OCI-LY3 (cell line): ENCODE measurements around the gene CD300LG.

Experiments used
- H2AFZ ChIP-seq: fragments of 200-600, 300-600 bp; shearing (Covaris generic); 2 replicates; pipeline ENCODE4 v1.6.0; 2014; ENCODE audit warnings: antibody characterized with exemption, low read depth, low read length
- H3K27ac ChIP-seq: fragments of 200-600, 300-600 bp; sonication (generic); 2 replicates; pipeline ENCODE4 v1.5.1; 2014; ENCODE audit warnings: mild to moderate bottlenecking, low read length, moderate library complexity, mixed read lengths
- H3K27me3 ChIP-seq: fragments of 200-600, 300-600 bp; sonication (generic); 2 replicates; pipeline ENCODE4 v1.6.1; 2014; ENCODE audit warnings: low read depth, low read length, mixed read lengths
- H3K36me3 ChIP-seq: fragments of 200-600, 300-600 bp; sonication (generic); replicated peaks from 2 replicates; pipeline ENCODE3; 2014; ENCODE audit warnings: low read depth, low read length, mixed read lengths
- H3K4me1 ChIP-seq: fragments of 300-600, 200-600 bp; sonication (generic); 2 replicates; pipeline ENCODE4 v1.6.1; 2014; ENCODE audit warnings: low read length, mixed read lengths
- H3K4me2 ChIP-seq: fragments of 200-600, 300-600 bp; sonication (generic); 2 replicates; pipeline ENCODE4 v1.6.1; 2014; ENCODE audit warnings: low read length, mixed read lengths
- H3K4me3 ChIP-seq: fragments of 300-600, 200-600 bp; sonication (generic); 2 replicates; pipeline ENCODE4 v1.5.1; 2014; ENCODE audit warnings: antibody characterized with exemption, mild to moderate bottlenecking, low read length, moderate library complexity
- H3K79me2 ChIP-seq: fragments of 300-600, 200-600 bp; shearing (Covaris generic); 2 replicates; pipeline ENCODE4 v1.6.1; 2014; ENCODE audit warnings: mild to moderate bottlenecking, low read length, mixed read lengths
- H3K9ac ChIP-seq: fragments of 300-600, 200-600 bp; shearing (Covaris generic); 2 replicates; pipeline ENCODE4 v1.6.0; 2014; ENCODE audit warnings: mild to moderate bottlenecking, low read length, moderate library complexity
- H3K9me3 ChIP-seq: fragments of 200-600, 300-600 bp; shearing (Covaris generic); 2 replicates; pipeline ENCODE4 v1.6.1; 2014; ENCODE audit warnings: low read length, mixed read lengths; ENCODE audit not compliant: insufficient read depth
- H4K20me1 ChIP-seq: fragments of 200-600, 300-600 bp; sonication (generic); 2 replicates; pipeline ENCODE4 v1.6.1; 2016; ENCODE audit warnings: low read length, mixed read lengths; ENCODE audit not compliant: insufficient read depth
- CTCF ChIP-seq: fragments of 200-600, 300-600 bp; sonication (generic); IDR thresholded peaks from 2 replicates; pipeline ENCODE4 v1.5.1; 2014; ENCODE audit warnings: antibody characterized with exemption, low read length, low read depth
- EZH2phosphoT487 ChIP-seq: fragments of 200-600 bp; shearing (Covaris generic); IDR thresholded peaks from 2 replicates; pipeline ENCODE4 v1.6.1; 2018; ENCODE audit warnings: antibody characterized with exemption, mixed run types, low read depth

Gene CD300LG

GRCh38 chr17:43803758-43804157 is 43.2 kb upstream of the CD300LG start:
- Histone ChIP-seq H2AFZ (no peak overlapping the region), H3K36me3 (no peaks in the 10 kb centered on the region)
- TF ChIP-seq EZH2phosphoT487 (no peak), CTCF (no peak)

GRCh38 chr17:43805117-43805516 is 41.9 kb upstream of the CD300LG start:
- Histone ChIP-seq H3K4me2 (no peak overlapping the region), H3K9ac (no peak overlapping the region), H3K9me3 (no peaks in the 10 kb centered on the region), H3K79me2 (no peaks in the 10 kb centered on the region), H3K4me3 (no peak overlapping the region), H2AFZ (no peak overlapping the region), H3K27ac (no peak overlapping the region), H3K36me3 (no peaks in the 10 kb centered on the region), H3K4me1 (no peaks in the 10 kb centered on the region), H3K27me3 (peaks cover 28% of the 10 kb centered on the region), H4K20me1 (no peaks in the 10 kb centered on the region)
- no peak for TF ChIP-seq EZH2phosphoT487
- TF ChIP-seq CTCF, result no peak

More at GRCh38 chr17:43803758-43804157, 43.2 kb upstream of the CD300LG start:
- Histone ChIP-seq H4K20me1 (no peaks in the 10 kb centered on the region), H3K9ac (no peak overlapping the region), H3K4me3 (no peak overlapping the region), H3K27ac (no peak overlapping the region), H3K27me3 (peaks cover 31% of the 10 kb centered on the region), H3K4me2 (no peak overlapping the region), H3K9me3 (no peaks in the 10 kb centered on the region), H3K79me2 (no peaks in the 10 kb centered on the region), H3K4me1 (no peaks in the 10 kb centered on the region)

- no peak for TF ChIP-seq CTCF
- TF ChIP-seq EZH2phosphoT487, result no peak
- Histone ChIP-seq H3K9ac (no peak overlapping the region), H2AFZ (no peak overlapping the region), H3K9me3 (no peaks in the 10 kb centered on the region), H3K27me3 (peaks cover 12% of the 10 kb centered on the region; the same call in 1 of the 2 replicates), H3K4me3 (no peak overlapping the region), H3K4me1 (no peaks in the 10 kb centered on the region), H3K36me3 (no peaks in the 10 kb centered on the region), H3K27ac (no peak overlapping the region), H3K4me2 (no peak overlapping the region), H3K79me2 (no peaks in the 10 kb centered on the region), H4K20me1 (no peaks in the 10 kb centered on the region)
Observed at GRCh38 chr17:43808076-43808475, 38.9 kb upstream of the CD300LG start.

- H3K4me3 ChIP-seq, result no peak overlapping the region
- H3K4me2 ChIP-seq, result no peak overlapping the region
- no peaks in the 10 kb centered on the region for H3K79me2 ChIP-seq
- no peak overlapping the region for H3K27ac ChIP-seq
- no peaks in the 10 kb centered on the region for H4K20me1 ChIP-seq
- H3K9me3 ChIP-seq, result no peaks in the 10 kb centered on the region
- peaks cover 3% of the 10 kb centered on the region; the same call in 1 of the 2 replicates for H3K27me3 ChIP-seq
- H2AFZ ChIP-seq, result no peak overlapping the region
- no peaks in the 10 kb centered on the region for H3K4me1 ChIP-seq
- H3K36me3 ChIP-seq, result no peaks in the 10 kb centered on the region
- TF ChIP-seq CTCF (no peak), EZH2phosphoT487 (no peak)
- no peak overlapping the region for H3K9ac ChIP-seq
Observed at GRCh38 chr17:43809121-43809520, 37.9 kb upstream of the CD300LG start.
